Liver (tissue), 3 donors: ENCODE results near the gene CDKN2AIPNL.
"Not testable (repeated sequence)": the region's sequence is repeated elsewhere in the genome, so short reads cannot be mapped to it uniquely, and the experiment has no call there.

Experiments used
- EGR1 ChIP-seq, 2 donors: IDR thresholded peaks; 2 replicates each; pipeline ENCODE4 v1.6.1; 2016 to 2018; ENCODE audit warnings: antibody characterized with exemption in 2 of 2, low read depth in 2 of 2
- FOXA1 ChIP-seq: IDR thresholded peaks from 2 replicates; pipeline ENCODE4 v1.6.1; 2016; ENCODE audit warnings: antibody characterized with exemption
- GABPA ChIP-seq, 2 donors: IDR thresholded peaks in 1 of 2; conservative IDR thresholded peaks in 1 of 2; 2 replicates each; pipeline ENCODE4 v1.6.1; 2016; ENCODE audit warnings: antibody characterized with exemption in 2 of 2, mild to moderate bottlenecking in 1 of 2, moderate library complexity in 1 of 2
- JUND ChIP-seq, 2 donors: IDR thresholded peaks; 2 replicates each; pipeline ENCODE4 v1.6.1; 2016; ENCODE audit warnings: antibody characterized with exemption in 2 of 2
- NR2F2 ChIP-seq: IDR thresholded peaks from 2 replicates; pipeline ENCODE4 v1.6.1; 2016; ENCODE audit warnings: antibody characterized with exemption
- SP1 ChIP-seq: IDR thresholded peaks from 2 replicates; pipeline ENCODE4 v1.6.1; 2018; ENCODE audit warnings: antibody characterized with exemption, mild to moderate bottlenecking
- TAF1 ChIP-seq: conservative IDR thresholded peaks from 2 replicates; pipeline ENCODE4 v1.6.1; 2016; ENCODE audit warnings: antibody characterized with exemption, mild to moderate bottlenecking
- TF ChIP-seq, protein P1 (sequence below): IDR thresholded peaks from 2 replicates; pipeline ENCODE4 v1.6.1; 2016; ENCODE audit warnings: antibody characterized with exemption, mild to moderate bottlenecking
- TF ChIP-seq, protein P2 (sequence below): fragments of 150-350 bp; IDR thresholded peaks from 2 replicates; pipeline ENCODE4 v1.5.1; 2017; ENCODE audit warnings: improper control_type of control experiment, low read depth, low read length; ENCODE audit not compliant: missing input control
- donor health status: healthy.
- donor health status: healthy.

DNA sequence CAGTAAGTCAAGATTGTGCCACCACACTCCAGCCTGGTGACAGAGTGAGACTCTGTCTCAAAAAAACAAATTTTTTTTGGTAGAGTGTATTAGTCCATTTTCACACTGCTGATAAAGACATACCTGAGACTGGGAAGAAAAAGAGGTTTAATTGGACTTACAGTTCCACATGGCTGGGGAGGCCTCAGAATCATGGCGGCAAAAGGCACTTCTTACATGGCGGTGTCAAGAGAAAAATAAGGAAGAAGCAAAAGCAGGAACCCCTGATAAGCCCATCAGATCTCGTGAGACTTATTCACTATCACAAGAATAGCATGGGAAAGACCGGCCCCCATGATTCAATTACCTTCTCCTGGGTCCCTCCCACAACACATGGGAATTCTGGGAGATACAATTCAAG lies 9.4 kb upstream of the CDKN2AIPNL start:
- TF ChIP-seq, protein P1, sequence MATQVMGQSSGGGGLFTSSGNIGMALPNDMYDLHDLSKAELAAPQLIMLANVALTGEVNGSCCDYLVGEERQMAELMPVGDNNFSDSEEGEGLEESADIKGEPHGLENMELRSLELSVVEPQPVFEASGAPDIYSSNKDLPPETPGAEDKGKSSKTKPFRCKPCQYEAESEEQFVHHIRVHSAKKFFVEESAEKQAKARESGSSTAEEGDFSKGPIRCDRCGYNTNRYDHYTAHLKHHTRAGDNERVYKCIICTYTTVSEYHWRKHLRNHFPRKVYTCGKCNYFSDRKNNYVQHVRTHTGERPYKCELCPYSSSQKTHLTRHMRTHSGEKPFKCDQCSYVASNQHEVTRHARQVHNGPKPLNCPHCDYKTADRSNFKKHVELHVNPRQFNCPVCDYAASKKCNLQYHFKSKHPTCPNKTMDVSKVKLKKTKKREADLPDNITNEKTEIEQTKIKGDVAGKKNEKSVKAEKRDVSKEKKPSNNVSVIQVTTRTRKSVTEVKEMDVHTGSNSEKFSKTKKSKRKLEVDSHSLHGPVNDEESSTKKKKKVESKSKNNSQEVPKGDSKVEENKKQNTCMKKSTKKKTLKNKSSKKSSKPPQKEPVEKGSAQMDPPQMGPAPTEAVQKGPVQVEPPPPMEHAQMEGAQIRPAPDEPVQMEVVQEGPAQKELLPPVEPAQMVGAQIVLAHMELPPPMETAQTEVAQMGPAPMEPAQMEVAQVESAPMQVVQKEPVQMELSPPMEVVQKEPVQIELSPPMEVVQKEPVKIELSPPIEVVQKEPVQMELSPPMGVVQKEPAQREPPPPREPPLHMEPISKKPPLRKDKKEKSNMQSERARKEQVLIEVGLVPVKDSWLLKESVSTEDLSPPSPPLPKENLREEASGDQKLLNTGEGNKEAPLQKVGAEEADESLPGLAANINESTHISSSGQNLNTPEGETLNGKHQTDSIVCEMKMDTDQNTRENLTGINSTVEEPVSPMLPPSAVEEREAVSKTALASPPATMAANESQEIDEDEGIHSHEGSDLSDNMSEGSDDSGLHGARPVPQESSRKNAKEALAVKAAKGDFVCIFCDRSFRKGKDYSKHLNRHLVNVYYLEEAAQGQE = not testable (repeated sequence)
- not testable (repeated sequence) for TF ChIP-seq TAF1; FOXA1; NR2F2; SP1; JUND (IDR thresholded peaks at IDR 0.05); EGR1 (IDR thresholded peaks at IDR 0.05; ENCODE audit: low read depth in 2 of 2); GABPA (IDR thresholded peaks at IDR 0.05 in 1 of 2, conservative IDR thresholded peaks at IDR 0.05 in 1 of 2)
- TF ChIP-seq, protein P2, sequence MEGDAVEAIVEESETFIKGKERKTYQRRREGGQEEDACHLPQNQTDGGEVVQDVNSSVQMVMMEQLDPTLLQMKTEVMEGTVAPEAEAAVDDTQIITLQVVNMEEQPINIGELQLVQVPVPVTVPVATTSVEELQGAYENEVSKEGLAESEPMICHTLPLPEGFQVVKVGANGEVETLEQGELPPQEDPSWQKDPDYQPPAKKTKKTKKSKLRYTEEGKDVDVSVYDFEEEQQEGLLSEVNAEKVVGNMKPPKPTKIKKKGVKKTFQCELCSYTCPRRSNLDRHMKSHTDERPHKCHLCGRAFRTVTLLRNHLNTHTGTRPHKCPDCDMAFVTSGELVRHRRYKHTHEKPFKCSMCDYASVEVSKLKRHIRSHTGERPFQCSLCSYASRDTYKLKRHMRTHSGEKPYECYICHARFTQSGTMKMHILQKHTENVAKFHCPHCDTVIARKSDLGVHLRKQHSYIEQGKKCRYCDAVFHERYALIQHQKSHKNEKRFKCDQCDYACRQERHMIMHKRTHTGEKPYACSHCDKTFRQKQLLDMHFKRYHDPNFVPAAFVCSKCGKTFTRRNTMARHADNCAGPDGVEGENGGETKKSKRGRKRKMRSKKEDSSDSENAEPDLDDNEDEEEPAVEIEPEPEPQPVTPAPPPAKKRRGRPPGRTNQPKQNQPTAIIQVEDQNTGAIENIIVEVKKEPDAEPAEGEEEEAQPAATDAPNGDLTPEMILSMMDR = not testable (repeated sequence)
